H1 (cell line): Measurements from ENCODE around the gene SPATA6L.

Source experiments
- CTCF ChIP-seq, 3 experiments: IDR thresholded peaks; 1 replicate in 2 of 3; 2 replicates in 1 of 3; pipeline versions ENCODE4 v1.5.1 to v1.6.1; 2011; ENCODE audit warnings: low read length in 3 of 3, mild to moderate bottlenecking in 3 of 3, inconsistent platforms in 2 of 3, low read depth in 1 of 3, moderate library complexity in 1 of 3; ENCODE audit not compliant: insufficient read depth in 1 of 3; ENCODE audit errors: control extremely low read depth in 1 of 3
- NRF1 ChIP-seq: IDR thresholded peaks from 2 replicates; pipeline ENCODE4 v1.6.1; 2011; ENCODE audit warnings: mild to moderate bottlenecking, low read depth, low read length, improper control_type of control experiment
- POLR2AphosphoS5 ChIP-seq: IDR thresholded peaks from 2 replicates; pipeline ENCODE4 v1.6.1; 2011; ENCODE audit warnings: low read depth, low read length
- RBBP5 ChIP-seq: IDR thresholded peaks from 2 replicates; pipeline ENCODE4 v1.7.1; 2012; ENCODE audit warnings: low read depth, mild to moderate bottlenecking, inconsistent platforms, low read length, moderate library complexity, borderline replicate concordance

GRCh38 chr9:4576448-4576847 is 89.8 kb downstream of the SPATA6L start:
- TF ChIP-seq CTCF (IDR thresholded peaks at IDR 0.05; ENCODE audit: control extremely low read depth in 1 of 3, insufficient read depth in 1 of 3, low read depth in 1 of 3, low read length in 3 of 3) (no peak), NRF1 (no peak), RBBP5 (no peak), POLR2AphosphoS5 (no peak)
